ENCODE results near the gene KRT35. TPM values are rescaled to one million over a fixed set of nuclear protein-coding genes. Genes with fewer than 3 reads are reported as not detected.

KRT35 gene
- not detected for total RNA-seq

GRCh38 chr17:41481036-41481435 is at the start of gene KRT35:
TSS of gene KRT35 (minus strand) at chr17:41481151. CDS start at chr17:41481097, 54 bp downstream.
- no peak for DNase-seq (ENCODE audit: low spot score)

GRCh38 chr17:41530062-41531048 is 49.4 kb upstream of the KRT35 start:
- DNase-seq (ENCODE audit: low spot score): peak; percentile 60

GRCh38 chr17:41529491-41529915 is 48.6 kb upstream of the KRT35 start:
- DNase-seq (ENCODE audit: low spot score): no peak

GRCh38 chr17:41528959-41529353 is 48.0 kb upstream of the KRT35 start:
- no peak for DNase-seq (ENCODE audit: low spot score)

- DNase-seq (ENCODE audit: low spot score): no peak
Measured at GRCh38 chr17:41527063-41528023, 46.4 kb upstream of the KRT35 start.

- no peak for DNase-seq (ENCODE audit: low spot score)
Measured at GRCh38 chr17:41524261-41524660, 43.3 kb upstream of the KRT35 start.

GRCh38 chr17:41523787-41524186 is 42.8 kb upstream of the KRT35 start:
- peak; percentile 44 for DNase-seq (ENCODE audit: low spot score)

GRCh38 chr17:41523225-41523593 is 42.3 kb upstream of the KRT35 start:
- DNase-seq (ENCODE audit: low spot score): no peak

GRCh38 chr17:41522301-41523224 is 41.6 kb upstream of the KRT35 start:
- DNase-seq (ENCODE audit: low spot score): peak; percentile 61

- DNase-seq (ENCODE audit: low spot score): peak; percentile 77
Measured at GRCh38 chr17:41521574-41522261, 40.8 kb upstream of the KRT35 start.

- DNase-seq (ENCODE audit: low spot score): no peak
Measured at GRCh38 chr17:41520821-41521521, 40.0 kb upstream of the KRT35 start.

- DNase-seq (ENCODE audit: low spot score): peak; percentile 40
Measured at GRCh38 chr17:41519501-41520224, 38.7 kb upstream of the KRT35 start.

GRCh38 chr17:41518789-41519449 is 38.0 kb upstream of the KRT35 start, which contains the start of gene KRT15:
TSS of gene KRT15 (minus strand) at chr17:41518890. CDS start at chr17:41518827, 63 bp downstream.
- no peak for DNase-seq (ENCODE audit: low spot score)

- no peak for DNase-seq (ENCODE audit: low spot score)
Measured at GRCh38 chr17:41518031-41518430, 37.1 kb upstream of the KRT35 start.

GRCh38 chr17:41516830-41517283 is 35.9 kb upstream of the KRT35 start:
- DNase-seq (ENCODE audit: low spot score): no peak

- no peak for DNase-seq (ENCODE audit: low spot score)
Measured at GRCh38 chr17:41516147-41516829, 35.3 kb upstream of the KRT35 start.

- DNase-seq (ENCODE audit: low spot score): no peak
Measured at GRCh38 chr17:41513168-41513547, 32.2 kb upstream of the KRT35 start.
